Liver (tissue), 9 donors: ENCODE results near the gene SPATA46. TPM values are rescaled to one million over a fixed set of nuclear protein-coding genes. Genes with fewer than 3 reads are reported as not detected.

Source experiments
- DNase-seq: peaks from one replicate; pipeline ENCODE4 v3.0.0-alpha.2; 2017; ENCODE audit warnings: low spot score
- H3K27ac ChIP-seq, 2 donors: one replicate each; pipeline ENCODE4 v1.7.0; 2013; ENCODE audit warnings: inconsistent platforms in 2 of 2, low read length in 2 of 2, control low read depth in 1 of 2, low read depth in 1 of 2, mild to moderate bottlenecking in 1 of 2
- H3K27me3 ChIP-seq, 4 donors: one replicate each; pipeline versions ENCODE4 v1.6.1 to v1.7.0; 2013; ENCODE audit warnings: low read length in 3 of 4, inconsistent platforms in 1 of 4, mild to moderate bottlenecking in 1 of 4, moderate library complexity in 1 of 4; ENCODE audit not compliant: control insufficient read depth in 4 of 4, insufficient read depth in 4 of 4
- H3K36me3 ChIP-seq, 4 donors: one replicate each; pipeline versions ENCODE4 v1.6.1 to v1.7.0; 2013; ENCODE audit warnings: low read length in 3 of 4, mild to moderate bottlenecking in 3 of 4, low read depth in 1 of 4, moderate library complexity in 1 of 4; ENCODE audit not compliant: control insufficient read depth in 4 of 4, insufficient read depth in 3 of 4
- H3K4me1 ChIP-seq, 4 donors: one replicate each; pipeline versions ENCODE4 v1.6.1 to v1.7.0; 2013; ENCODE audit warnings: low read length in 3 of 4, mild to moderate bottlenecking in 3 of 4, moderate library complexity in 1 of 4; ENCODE audit not compliant: control insufficient read depth in 4 of 4, insufficient read depth in 4 of 4
- H3K4me3 ChIP-seq, 3 donors: one replicate each; pipeline versions ENCODE4 v1.6.1 to v1.7.0; 2013; ENCODE audit warnings: low read length in 3 of 3, control low read depth in 1 of 3, low read depth in 1 of 3, mild to moderate bottlenecking in 1 of 3
- H3K9ac ChIP-seq, 2 donors: one replicate each; pipeline ENCODE4 v1.7.0; 2013; ENCODE audit warnings: low read length in 2 of 2, mild to moderate bottlenecking in 2 of 2, moderate library complexity in 2 of 2, control low read depth in 1 of 2, low read depth in 1 of 2
- H3K9me3 ChIP-seq, 4 donors: one replicate each; pipeline versions ENCODE4 v1.6.1 to v1.7.0; 2013; ENCODE audit warnings: low read length in 3 of 4; ENCODE audit not compliant: control insufficient read depth in 4 of 4
- ATF3 ChIP-seq: IDR thresholded peaks from 2 replicates; pipeline ENCODE4 v1.6.1; 2016; ENCODE audit warnings: antibody characterized with exemption
- EGR1 ChIP-seq, 2 donors: IDR thresholded peaks; 2 replicates each; pipeline ENCODE4 v1.6.1; 2016 to 2018; ENCODE audit warnings: antibody characterized with exemption in 2 of 2, low read depth in 2 of 2
- GABPA ChIP-seq, 2 donors: IDR thresholded peaks in 1 of 2; conservative IDR thresholded peaks in 1 of 2; 2 replicates each; pipeline ENCODE4 v1.6.1; 2016; ENCODE audit warnings: antibody characterized with exemption in 2 of 2, mild to moderate bottlenecking in 1 of 2, moderate library complexity in 1 of 2
- MAX ChIP-seq: IDR thresholded peaks from 2 replicates; pipeline ENCODE4 v1.6.1; 2016; ENCODE audit warnings: antibody characterized with exemption
- NR2F2 ChIP-seq: IDR thresholded peaks from 2 replicates; pipeline ENCODE4 v1.6.1; 2016; ENCODE audit warnings: antibody characterized with exemption
- RAD21 ChIP-seq, 2 donors: IDR thresholded peaks; 2 replicates each; pipeline ENCODE4 v1.6.1; 2016; ENCODE audit warnings: antibody characterized with exemption in 2 of 2, mild to moderate bottlenecking in 2 of 2
- REST ChIP-seq: IDR thresholded peaks from 2 replicates; pipeline ENCODE4 v1.6.1; 2016; ENCODE audit warnings: antibody characterized with exemption, mild to moderate bottlenecking
- RXRA ChIP-seq, 2 donors: IDR thresholded peaks; 2 replicates each; pipeline ENCODE4 v1.6.1; 2017 to 2018; ENCODE audit warnings: antibody characterized with exemption in 2 of 2, mild to moderate bottlenecking in 1 of 2
- SP1 ChIP-seq: IDR thresholded peaks from 2 replicates; pipeline ENCODE4 v1.6.1; 2018; ENCODE audit warnings: antibody characterized with exemption, mild to moderate bottlenecking
- YY1 ChIP-seq: IDR thresholded peaks from 2 replicates; pipeline ENCODE4 v1.6.1; 2016; ENCODE audit warnings: antibody characterized with exemption, mild to moderate bottlenecking
- ZBTB33 ChIP-seq: IDR thresholded peaks from 2 replicates; pipeline ENCODE4 v1.6.1; 2016; ENCODE audit warnings: antibody characterized with exemption
- WGBS: extraction: QIAGEN DNeasy Blood & Tissue Kit; methylation state at CpG from one replicate; pipeline ENCODE4 v1.1.7; 2013; 5-methylcytosine and 5-hydroxymethylcytosine counted together
- polyA plus RNA-seq, 2 donors: library from polyadenylated mRNA; stranded (reverse) in 1 of 2; unstranded in 1 of 2; fragments of 200-250 nt in 1 of 2; fragments of >200 nt in 1 of 2; fragmentation: Nextera tagmentation in 1 of 2; extraction: Ambion mirVana in 1 of 2; gene quantifications; one replicate each; pipeline versions ENCODE4 v1.2.1 to v1.2.3, GENCODE V29; 2013 to 2015
- total RNA-seq, 2 donors: library from RNA; depleted of rRNA; stranded (reverse); fragments of >200 nt; gene quantifications; one replicate each; pipeline ENCODE4 v1.2.3, GENCODE V29; 2014
- donor health status: healthy.
- donor health status: healthy.
- donor health status: healthy.
- donor health status: healthy.
- donor health status: healthy.

The SPATA46 gene
- total and polyA plus RNA-seq, 4 donors, result 0.06 to 0.17 TPM; not detected in 2

- no peak for TF ChIP-seq ZBTB33
- no peak for TF ChIP-seq RXRA (IDR thresholded peaks at IDR 0.05)
Measured at GRCh38 chr1:162327788-162328165, 48.9 kb downstream of the SPATA46 start (continued).

- no peaks in the 10 kb centered on the region for H3K27me3 ChIP-seq
- no peaks in the 10 kb centered on the region for H3K36me3 ChIP-seq
- DNase-seq, result no peak
- no peak overlapping the region for H3K9ac ChIP-seq
- H3K4me1 ChIP-seq, result no peaks in the 10 kb centered on the region
- H3K9me3 ChIP-seq, result no peaks in the 10 kb centered on the region
- TF ChIP-seq ATF3 (no peak), RAD21 (IDR thresholded peaks at IDR 0.05) (no peak), NR2F2 (no peak), GABPA (IDR thresholded peaks at IDR 0.05 in 1 of 2, conservative IDR thresholded peaks at IDR 0.05 in 1 of 2) (no peak), SP1 (no peak)
- H3K4me3 ChIP-seq, result no peak overlapping the region
- 88% methylated on average over 2 of the region's 2 CpGs for WGBS
- H3K27ac ChIP-seq, result no peak overlapping the region
Measured at GRCh38 chr1:162327144-162327787, 49.4 kb downstream of the SPATA46 start.

- Histone ChIP-seq H3K9ac (no peak overlapping the region), H3K4me1 (no peaks in the 10 kb centered on the region), H3K4me3 (no peak overlapping the region), H3K27me3 (no peaks in the 10 kb centered on the region), H3K9me3 (no peaks in the 10 kb centered on the region), H3K27ac (no peak overlapping the region), H3K36me3 (no peaks in the 10 kb centered on the region)
- TF ChIP-seq REST, result no peak
- no peak for TF ChIP-seq MAX
- TF ChIP-seq ATF3, result no peak
- no peak for TF ChIP-seq EGR1 (IDR thresholded peaks at IDR 0.05; ENCODE audit: low read depth in 2 of 2)
- TF ChIP-seq YY1, result no peak
- no peak for DNase-seq
Measured at GRCh38 chr1:162326559-162326958, 50.1 kb downstream of the SPATA46 start.
